GM21717 (cell line): Measurements from ENCODE around the gene AOPEP.

ENCODE experiments used
- ATAC-seq: cut with Tn5 transposase; IDR thresholded peaks from one replicate; pipeline ENCODE4 v1.9.1; 2021; ENCODE audit warnings: mild to moderate bottlenecking, moderate library complexity; ENCODE audit not compliant: unreplicated experiment

AOPEP gene

GRCh38 chr9:95087659-95088242 is 361.3 kb downstream of the AOPEP start:
- ATAC-seq = no peak

- ATAC-seq = no peak
These were observed 362.1 kb downstream of the AOPEP start for GRCh38 chr9:95088421-95089161.

DNA sequence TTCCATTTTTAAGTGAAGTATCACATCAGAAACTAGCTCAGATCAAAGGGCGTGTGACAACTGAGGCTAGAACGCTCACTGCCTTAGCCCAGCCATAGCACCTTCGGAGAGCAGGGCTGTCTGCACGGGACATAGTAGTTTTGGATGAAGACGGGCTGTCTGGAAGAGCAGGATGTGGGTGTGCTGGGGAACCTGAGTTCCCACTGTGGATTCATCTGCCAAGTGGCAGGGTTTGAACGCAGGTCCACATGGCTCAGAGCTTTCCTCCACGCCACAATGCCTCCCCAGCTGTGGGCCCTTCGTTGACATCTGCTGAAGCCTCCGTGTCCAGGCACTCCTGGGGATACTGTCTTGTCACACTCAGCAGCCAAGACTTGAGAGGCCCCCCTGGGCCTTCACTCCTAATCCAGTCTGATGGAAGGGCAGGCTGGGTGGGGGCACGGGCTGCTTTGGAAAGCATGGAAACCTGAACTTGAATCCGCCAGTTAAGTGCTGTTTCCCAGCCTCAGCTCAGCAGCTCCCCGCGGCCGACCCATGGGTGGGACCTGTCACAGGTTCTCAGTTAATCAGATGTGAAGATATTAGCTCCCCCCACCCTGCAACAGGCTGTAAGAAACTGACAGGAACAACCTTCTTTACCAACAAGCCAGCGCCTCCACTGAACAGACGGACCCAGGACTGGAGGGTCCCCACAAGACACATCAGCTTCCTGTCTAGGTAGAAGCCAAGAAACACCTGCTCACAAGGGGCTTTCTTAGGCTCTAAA is 362.9 kb downstream of the AOPEP start:
- no peak for ATAC-seq

GRCh38 chr9:95090023-95090791 is 363.7 kb downstream of the AOPEP start:
- no peak for ATAC-seq

DNA sequence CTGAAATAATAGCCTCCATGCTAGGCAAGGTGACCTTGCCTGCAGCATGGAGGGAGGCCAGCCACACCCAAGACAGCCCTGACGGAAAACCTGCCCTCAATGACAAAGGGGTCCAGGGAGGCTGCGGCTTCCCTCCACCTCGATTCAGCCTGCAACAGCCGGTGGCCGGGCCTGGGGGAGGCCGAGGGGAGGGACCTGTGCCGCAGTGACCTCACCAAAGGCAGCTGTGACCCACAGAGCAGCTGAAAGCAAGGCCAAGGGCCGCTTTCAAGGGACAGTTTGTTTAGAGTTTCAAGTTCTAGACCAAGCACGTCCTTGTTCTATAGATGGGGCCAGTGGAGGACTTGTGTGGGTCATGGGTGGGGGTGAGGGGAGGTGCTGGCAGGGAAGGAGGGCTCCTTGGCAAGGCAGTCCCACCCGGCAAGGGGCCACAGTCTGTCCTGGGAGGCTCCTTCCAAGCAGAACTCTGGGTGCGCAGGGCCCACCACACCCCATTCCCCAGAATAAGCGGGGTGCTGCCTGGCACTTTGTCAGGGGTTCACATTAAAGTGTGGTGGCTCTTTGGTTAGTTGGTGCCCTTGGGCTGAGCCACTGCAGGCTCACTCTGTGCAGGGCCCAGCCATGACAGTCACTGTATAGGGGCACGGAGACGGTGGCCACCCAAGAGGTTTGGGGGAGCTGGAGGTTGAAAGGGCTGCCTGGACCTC is 364.5 kb downstream of the AOPEP start:
- no peak for ATAC-seq

GRCh38 chr9:95091601-95092261 is 365.2 kb downstream of the AOPEP start:
- ATAC-seq = no peak

- no peak for ATAC-seq
These were observed 366.0 kb downstream of the AOPEP start for GRCh38 chr9:95092262-95093072.

DNA sequence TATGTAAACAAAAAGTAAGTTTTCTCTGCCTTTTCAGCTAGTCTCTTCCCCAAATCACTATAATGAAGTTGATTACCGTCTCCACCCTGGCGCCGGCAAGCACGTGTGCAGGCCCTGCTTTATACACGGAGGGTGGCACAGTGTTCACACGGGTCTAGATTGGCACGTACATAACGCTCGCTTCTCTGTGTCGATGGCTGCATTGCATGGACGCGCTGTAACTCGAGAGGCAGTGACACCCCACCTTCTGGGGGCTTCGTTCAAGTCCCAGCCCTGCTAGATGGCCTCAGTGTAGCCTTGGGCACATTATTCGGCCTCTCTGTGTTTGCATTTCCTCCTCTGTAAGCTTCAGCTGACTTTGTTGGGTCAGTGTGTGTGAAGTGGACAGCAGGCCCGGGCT is 367.1 kb downstream of the AOPEP start:
- no peak for ATAC-seq

DNA sequence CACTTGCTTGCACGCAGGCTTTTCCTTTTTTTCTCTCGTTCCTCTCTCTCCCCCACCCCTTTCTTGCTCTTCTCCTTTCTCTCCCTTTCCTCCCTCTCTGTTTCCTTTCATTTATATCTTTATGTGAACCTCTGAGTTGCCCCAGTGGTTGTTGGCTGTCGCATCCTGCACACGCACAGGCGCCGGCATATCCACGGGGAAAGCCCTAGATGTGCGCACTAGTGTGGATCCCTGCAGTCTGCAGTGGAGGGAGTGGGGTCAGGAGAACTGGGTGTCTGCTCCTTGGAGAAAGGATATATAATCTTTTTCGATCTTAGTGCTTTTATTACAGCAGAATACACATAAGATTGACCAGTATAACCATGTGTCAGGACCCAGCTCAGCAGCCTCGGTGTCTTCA is 367.5 kb downstream of the AOPEP start:
- ATAC-seq = no peak

- ATAC-seq = no peak
These were observed 369.3 kb downstream of the AOPEP start for GRCh38 chr9:95095641-95096355.

- ATAC-seq = no peak
These were observed 369.9 kb downstream of the AOPEP start for GRCh38 chr9:95096381-95096780.

- no peak for ATAC-seq
These were observed 370.3 kb downstream of the AOPEP start for GRCh38 chr9:95096807-95097206.

GRCh38 chr9:95097279-95097678 is 370.8 kb downstream of the AOPEP start:
- ATAC-seq = no peak

DNA sequence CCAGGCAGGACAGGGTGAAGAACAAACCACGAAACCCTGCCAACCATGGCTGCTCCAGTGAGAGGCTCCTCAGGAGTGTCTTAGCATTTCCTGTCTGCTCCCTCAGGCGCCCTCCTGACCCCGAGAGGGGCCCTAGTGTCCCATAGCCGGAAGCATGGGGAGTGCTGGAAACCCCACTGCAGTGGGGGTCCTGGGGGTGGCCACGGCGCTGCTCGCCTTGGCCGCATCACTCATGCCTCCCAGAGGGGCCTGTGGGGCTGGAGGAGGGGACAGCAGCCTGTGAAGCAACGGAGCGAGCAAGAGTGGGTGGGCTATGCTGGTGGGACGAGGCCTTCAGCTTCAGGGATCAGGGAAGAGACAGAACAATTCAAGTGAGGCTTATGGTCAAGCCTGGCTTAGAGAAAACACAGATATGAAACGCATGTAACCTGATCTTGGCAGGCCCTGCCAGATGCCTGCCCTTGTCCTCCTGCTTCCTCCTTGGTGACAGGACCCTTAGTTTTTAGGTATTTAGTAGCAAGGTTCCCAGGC is 372.0 kb downstream of the AOPEP start:
- no peak for ATAC-seq

DNA sequence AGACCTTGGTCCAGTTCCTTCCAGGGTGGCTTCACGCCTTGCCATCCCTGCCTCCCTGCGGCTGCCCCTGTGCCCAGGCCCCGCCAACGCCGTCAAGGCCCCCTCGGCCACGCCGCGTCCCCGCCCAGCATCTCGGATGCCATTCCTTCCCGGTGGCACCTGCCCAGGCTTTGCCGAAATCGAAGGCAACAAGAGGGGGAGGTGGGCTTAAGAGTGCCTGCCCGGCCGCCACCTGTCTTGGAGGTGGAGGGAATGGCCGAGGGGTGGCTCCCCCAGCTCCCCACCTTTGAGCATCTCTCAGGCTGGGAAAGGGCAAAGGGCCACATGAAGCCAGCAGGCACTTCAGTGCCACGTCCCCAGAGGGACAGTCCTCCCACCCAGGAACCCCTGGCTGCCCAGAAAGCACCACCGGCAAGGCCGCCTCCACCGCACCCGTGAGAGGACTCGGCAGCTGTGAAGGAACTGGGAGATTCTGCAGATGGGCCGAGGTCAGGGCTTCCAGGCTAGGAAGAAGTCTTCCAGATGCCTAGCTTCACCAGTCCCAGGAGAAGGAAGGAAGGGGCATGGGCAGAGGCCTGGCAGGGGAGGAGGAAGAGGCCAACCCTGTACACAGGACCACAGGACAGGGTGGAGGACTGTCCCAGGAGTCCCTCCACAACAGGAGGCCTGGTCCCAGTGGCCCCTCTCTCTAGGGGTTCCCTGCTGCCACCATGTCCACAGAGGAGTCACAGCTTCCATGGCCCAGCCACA is 373.0 kb downstream of the AOPEP start:
- ATAC-seq = no peak

DNA sequence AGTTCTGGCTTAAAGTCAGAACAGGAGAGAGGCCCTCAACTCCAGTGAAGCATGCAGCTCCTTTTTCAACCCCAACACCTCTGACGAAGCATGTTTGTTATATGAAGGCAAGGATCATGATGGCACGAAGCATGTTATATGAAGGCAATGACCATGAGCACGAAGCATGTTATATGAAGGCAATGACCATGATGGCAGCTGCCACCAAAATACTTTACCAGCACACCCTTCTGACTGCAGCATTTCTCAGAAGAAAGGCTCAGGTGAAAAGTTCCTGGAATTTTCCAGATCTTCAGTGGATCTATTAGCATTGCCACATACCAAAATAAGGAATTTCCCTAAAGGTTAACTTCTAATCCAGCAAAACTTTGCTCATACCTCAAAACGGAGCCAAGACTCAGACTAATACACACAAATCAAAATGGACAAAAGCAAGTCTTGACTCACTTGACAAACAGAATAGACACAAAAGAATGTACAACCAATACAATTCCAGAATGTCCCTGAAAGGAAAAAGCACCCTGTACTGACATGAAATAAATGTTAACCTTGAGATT is 373.6 kb downstream of the AOPEP start:
- no peak for ATAC-seq

- no peak for ATAC-seq
These were observed 374.8 kb downstream of the AOPEP start for GRCh38 chr9:95101326-95101725.
